ENCODE data around the gene KANSL1. TPM values are rescaled to one million over a fixed set of nuclear protein-coding genes. Genes with fewer than 3 reads are reported as not detected.

The KANSL1 gene
- total RNA-seq, 1 donor from 2014 or later: 56.2 TPM

- no peaks in the 10 kb centered on the region for H3K27me3 ChIP-seq (ENCODE audit: control insufficient read depth, insufficient read depth, low read length)
- no peak overlapping the region for H3K4me3 ChIP-seq (ENCODE audit: low read depth, low read length)
- TF ChIP-seq, protein P1, sequence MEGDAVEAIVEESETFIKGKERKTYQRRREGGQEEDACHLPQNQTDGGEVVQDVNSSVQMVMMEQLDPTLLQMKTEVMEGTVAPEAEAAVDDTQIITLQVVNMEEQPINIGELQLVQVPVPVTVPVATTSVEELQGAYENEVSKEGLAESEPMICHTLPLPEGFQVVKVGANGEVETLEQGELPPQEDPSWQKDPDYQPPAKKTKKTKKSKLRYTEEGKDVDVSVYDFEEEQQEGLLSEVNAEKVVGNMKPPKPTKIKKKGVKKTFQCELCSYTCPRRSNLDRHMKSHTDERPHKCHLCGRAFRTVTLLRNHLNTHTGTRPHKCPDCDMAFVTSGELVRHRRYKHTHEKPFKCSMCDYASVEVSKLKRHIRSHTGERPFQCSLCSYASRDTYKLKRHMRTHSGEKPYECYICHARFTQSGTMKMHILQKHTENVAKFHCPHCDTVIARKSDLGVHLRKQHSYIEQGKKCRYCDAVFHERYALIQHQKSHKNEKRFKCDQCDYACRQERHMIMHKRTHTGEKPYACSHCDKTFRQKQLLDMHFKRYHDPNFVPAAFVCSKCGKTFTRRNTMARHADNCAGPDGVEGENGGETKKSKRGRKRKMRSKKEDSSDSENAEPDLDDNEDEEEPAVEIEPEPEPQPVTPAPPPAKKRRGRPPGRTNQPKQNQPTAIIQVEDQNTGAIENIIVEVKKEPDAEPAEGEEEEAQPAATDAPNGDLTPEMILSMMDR (IDR thresholded peaks at IDR 0.05; ENCODE audit: insufficient read depth, low read length, poor library complexity, severe bottlenecking): no peak
- no peak for DNase-seq (ENCODE audit: low read depth)
- H3K36me3 ChIP-seq (ENCODE audit: control insufficient read depth, insufficient read depth, low read length): no peaks in the 10 kb centered on the region
These were observed 42.8 kb downstream of the KANSL1 start for GRCh38 chr17:46150216-46150963.

DNA sequence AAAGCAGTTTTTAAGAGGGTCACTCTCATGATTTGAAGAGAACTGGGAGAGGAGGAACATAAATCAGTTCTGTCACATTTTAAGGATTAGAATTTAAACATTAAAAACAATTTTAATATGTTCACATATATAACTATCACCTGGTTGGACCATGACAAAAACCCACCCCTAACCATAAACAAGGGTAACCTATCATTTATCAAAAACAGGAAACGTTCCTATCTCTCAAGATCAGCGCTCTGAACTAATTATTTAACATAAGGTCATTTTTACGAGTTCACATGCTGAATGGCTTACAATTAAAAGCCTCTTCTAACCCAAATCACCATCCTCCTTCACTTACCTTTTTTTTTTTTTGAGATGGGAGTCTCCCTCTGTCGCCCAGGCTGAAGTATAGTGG, 45.0 kb downstream of the KANSL1 start:
- no peaks in the 10 kb centered on the region for H3K36me3 ChIP-seq (ENCODE audit: control insufficient read depth, insufficient read depth, low read length)
- no peak for DNase-seq (ENCODE audit: low read depth)
- H3K4me3 ChIP-seq (ENCODE audit: low read depth, low read length): no peak overlapping the region
- no peaks in the 10 kb centered on the region for H3K27me3 ChIP-seq (ENCODE audit: control insufficient read depth, insufficient read depth, low read length)
- TF ChIP-seq, protein P1 (IDR thresholded peaks at IDR 0.05; ENCODE audit: insufficient read depth, low read length, poor library complexity, severe bottlenecking): no peak

GRCh38 chr17:46147296-46147695, 45.9 kb downstream of the KANSL1 start:
- Histone ChIP-seq H3K4me3 (ENCODE audit: low read depth, low read length) (no peak overlapping the region), H3K36me3 (ENCODE audit: control insufficient read depth, insufficient read depth, low read length) (no peaks in the 10 kb centered on the region), H3K27me3 (ENCODE audit: control insufficient read depth, insufficient read depth, low read length) (no peaks in the 10 kb centered on the region)
- no peak for DNase-seq (ENCODE audit: low read depth)
- TF ChIP-seq, protein P1 (IDR thresholded peaks at IDR 0.05; ENCODE audit: insufficient read depth, low read length, poor library complexity, severe bottlenecking): no peak

GRCh38 chr17:46144246-46144645, 49.0 kb downstream of the KANSL1 start:
- DNase-seq (ENCODE audit: low read depth): no peak
- H3K36me3 ChIP-seq (ENCODE audit: control insufficient read depth, insufficient read depth, low read length): no peaks in the 10 kb centered on the region
- TF ChIP-seq, protein P1 (IDR thresholded peaks at IDR 0.05; ENCODE audit: insufficient read depth, low read length, poor library complexity, severe bottlenecking): no peak
- H3K27me3 ChIP-seq (ENCODE audit: control insufficient read depth, insufficient read depth, low read length): no peaks in the 10 kb centered on the region
- no peak overlapping the region for H3K4me3 ChIP-seq (ENCODE audit: low read depth, low read length)

DNA sequence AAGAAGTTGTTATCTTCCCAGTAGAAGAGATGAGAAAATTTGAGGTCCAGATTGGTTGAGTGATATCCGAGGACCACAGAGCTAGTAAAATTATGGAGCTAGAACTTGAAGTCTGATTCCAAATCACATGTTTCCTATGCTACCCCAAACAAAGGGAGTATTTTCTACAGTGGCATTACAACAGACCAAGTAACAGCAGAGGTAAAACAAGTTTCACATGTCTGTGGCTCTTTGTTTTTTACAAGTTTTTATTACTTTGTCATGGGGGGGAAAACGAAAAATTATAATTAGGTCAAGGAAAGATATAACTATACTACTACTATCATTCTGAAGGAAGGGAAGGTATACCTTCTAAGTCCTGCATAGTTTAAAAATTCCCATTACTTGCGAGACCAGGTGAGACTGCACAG, 49.4 kb downstream of the KANSL1 start:
- DNase-seq (ENCODE audit: low read depth): no peak
- Histone ChIP-seq H3K27me3 (ENCODE audit: control insufficient read depth, insufficient read depth, low read length) (no peaks in the 10 kb centered on the region), H3K4me3 (ENCODE audit: low read depth, low read length) (no peak overlapping the region), H3K36me3 (ENCODE audit: control insufficient read depth, insufficient read depth, low read length) (no peaks in the 10 kb centered on the region)
- TF ChIP-seq, protein P1 (IDR thresholded peaks at IDR 0.05; ENCODE audit: insufficient read depth, low read length, poor library complexity, severe bottlenecking): no peak

DNA sequence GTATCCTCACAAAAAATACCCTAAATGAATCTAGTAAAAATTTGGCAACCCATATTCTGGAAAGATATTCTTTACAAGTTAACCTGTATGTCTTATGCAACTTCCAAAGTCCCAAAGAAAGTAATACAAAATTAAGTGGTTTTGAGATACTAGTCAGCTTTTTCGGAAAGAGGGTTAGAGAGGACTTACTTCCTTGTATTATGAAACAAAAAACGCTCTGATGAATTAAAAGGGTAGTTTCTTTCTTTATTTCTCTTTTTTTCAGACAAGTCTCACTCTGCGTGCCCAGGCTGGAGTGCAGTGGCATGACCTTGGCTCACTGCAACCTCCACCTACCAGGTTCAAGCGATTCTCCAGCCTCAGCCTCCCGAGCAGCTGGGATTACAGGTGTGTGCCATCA, 51.6 kb downstream of the KANSL1 start:
- H3K36me3 ChIP-seq (ENCODE audit: control insufficient read depth, insufficient read depth, low read length): no peaks in the 10 kb centered on the region
- no peaks in the 10 kb centered on the region for H3K27me3 ChIP-seq (ENCODE audit: control insufficient read depth, insufficient read depth, low read length)
- H3K4me3 ChIP-seq (ENCODE audit: low read depth, low read length): no peak overlapping the region
- DNase-seq (ENCODE audit: low read depth): no peak
- TF ChIP-seq, protein P1 (IDR thresholded peaks at IDR 0.05; ENCODE audit: insufficient read depth, low read length, poor library complexity, severe bottlenecking): no peak
